ENCODE measurements around the gene ATP1A2.

Gene ATP1A2

DNA sequence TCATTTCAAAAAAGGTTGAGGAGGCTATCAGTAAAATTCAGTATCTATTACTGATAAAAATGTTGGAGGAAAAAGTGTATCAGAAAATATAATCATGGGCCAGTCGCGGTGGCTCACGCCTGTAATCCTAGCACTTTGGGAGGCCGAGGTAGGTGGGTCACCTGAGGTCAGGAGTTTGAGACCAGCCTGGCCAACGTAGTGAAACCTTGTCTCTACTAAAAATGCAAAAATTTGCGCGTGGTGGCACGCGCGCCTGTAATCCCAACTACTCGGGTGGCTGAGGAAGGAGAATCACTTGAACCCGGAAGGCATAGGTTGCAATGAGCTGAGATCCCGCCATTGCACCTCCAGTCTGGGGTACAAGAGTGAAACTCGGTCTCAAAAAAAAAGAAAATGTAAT lies 30.5 kb downstream of the ATP1A2 start:
- DNase-seq (ENCODE audit: low read depth in 2 of 2): no peak

DNA sequence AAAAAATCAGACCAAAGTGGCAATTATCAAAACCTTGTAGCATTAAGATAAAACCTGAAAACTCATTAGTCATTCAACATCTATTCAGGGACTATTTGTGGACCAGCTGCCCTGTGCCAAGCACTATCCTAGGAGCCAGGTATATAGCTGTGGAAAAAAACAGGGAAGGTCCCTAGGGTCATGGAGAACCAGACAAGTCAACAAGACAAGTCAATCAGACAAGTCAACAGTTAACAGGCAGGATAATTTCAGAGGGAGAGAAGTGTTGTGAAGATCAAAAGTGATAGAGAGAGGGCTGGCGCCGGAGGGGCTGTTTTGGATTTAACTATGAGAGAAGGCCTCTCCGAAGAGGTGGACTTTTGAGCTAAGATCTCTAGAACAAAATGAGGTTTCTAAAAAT lies 32.6 kb downstream of the ATP1A2 start:
- DNase-seq (ENCODE audit: low read depth in 2 of 2): no peak

GRCh38 chr1:160149233-160149632 lies 33.7 kb downstream of the ATP1A2 start:
- no peak for DNase-seq (ENCODE audit: low read depth in 2 of 2)

- no peak for DNase-seq (ENCODE audit: low read depth in 2 of 2)
These were observed 34.2 kb downstream of the ATP1A2 start for GRCh38 chr1:160149716-160150115.

- no peak for DNase-seq (ENCODE audit: low read depth in 2 of 2)
These were observed 35.7 kb downstream of the ATP1A2 start, which contains the start of gene ATP1A4 for GRCh38 chr1:160151303-160151702. Gene ATP1A4 (plus strand): TSS chr1:160151603. CDS start chr1:160152041, 438 bp downstream.

DNA sequence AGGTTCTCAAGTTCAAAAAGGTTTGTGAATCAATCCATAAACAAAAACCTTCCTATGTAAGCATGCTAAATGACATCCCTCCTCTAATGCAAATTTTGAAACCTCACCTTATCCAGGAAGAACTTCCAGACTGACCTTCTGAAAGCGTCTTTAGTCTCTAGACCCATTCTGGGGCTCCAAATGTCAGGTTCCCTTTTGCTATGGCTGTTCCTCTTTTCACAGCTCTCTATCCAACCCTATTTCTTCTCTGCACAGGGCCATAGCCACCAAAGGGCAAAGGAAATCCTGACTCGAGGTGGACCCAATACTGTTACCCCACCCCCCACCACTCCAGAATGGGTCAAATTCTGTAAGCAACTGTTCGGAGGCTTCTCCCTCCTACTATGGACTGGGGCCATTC lies 39.2 kb downstream of the ATP1A2 start:
- DNase-seq (ENCODE audit: low read depth in 2 of 2): no peak

DNA sequence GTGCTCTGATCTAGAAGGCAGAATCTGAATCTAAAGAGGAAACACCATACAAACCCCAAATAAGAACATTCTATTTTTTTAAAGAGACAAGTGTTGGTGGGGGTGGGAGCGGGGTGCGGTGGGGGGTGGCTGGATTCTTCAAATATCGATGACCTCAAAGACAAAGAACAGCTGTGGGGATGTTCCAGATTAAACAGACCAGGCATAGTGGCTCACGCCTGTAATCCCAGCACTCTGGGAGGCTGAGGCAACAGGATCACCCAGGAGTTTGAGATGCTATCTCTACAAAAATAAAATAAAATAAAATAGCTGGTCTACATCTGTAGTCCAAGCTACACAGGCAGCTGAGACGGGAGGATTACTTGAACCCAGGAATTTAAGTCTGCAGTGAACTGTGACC lies 40.8 kb downstream of the ATP1A2 start:
- no peak for DNase-seq (ENCODE audit: low read depth in 2 of 2)

DNA sequence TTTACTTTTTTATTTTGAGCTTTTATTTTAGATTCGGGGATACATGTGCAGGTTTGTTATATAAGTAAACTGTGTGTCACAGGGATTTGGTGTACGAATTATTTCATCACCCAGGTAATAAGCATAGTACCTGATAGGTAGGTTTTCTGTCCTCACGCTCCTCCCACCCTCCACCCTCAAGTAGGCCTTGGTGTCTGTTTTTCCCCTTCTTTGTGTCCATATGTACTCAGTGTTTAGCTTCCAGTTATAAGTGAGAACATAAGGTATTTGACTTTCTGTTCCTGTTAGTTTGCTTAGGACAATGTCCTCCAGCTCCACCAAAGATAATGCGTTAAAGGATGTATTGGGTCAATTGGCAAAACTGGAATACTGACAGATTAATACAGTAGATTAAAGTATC lies 41.6 kb downstream of the ATP1A2 start:
- DNase-seq (ENCODE audit: low read depth in 2 of 2): no peak

- no peak for DNase-seq (ENCODE audit: low read depth in 2 of 2)
These were observed 42.5 kb downstream of the ATP1A2 start for GRCh38 chr1:160158031-160158430.

DNA sequence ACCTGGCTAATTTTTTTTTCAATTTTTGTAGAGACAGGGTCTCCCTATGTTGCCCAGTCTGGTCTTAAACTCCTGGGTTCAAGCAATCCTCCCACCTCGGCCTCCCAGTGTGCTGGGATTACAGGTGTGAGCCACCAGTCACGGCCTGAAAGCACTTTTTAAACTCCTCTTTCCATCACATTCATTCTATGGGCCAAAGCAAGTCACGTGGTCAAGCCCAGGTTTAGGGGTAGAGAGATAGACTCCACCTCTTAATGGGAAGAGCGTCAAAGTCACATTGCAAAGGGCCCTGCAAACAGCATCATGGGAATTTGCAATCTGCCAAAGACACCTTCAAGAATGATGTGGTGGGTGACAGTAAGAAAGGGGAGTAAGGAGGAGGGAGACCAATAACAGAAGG lies 43.0 kb downstream of the ATP1A2 start:
- no peak for DNase-seq (ENCODE audit: low read depth in 2 of 2)

DNA sequence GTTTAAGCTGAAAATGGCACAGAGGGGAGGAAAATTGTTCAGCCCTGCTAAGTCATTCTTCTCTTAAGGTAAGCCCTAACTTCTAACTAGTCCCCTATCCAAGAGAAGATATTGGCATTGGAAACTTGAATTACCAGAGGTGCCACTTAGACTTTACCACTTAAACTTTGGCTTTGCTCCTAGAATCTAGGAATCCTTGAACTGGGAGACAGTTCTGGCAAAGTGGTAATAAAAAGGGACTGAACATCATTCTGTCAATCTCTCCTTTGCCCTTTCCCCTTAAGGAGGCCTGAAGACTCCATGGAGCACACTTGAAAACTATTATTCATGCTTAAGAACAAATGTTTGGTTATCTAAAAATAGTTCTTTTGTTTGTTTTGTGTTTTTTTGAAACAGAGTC lies 44.3 kb downstream of the ATP1A2 start:
- no peak for DNase-seq (ENCODE audit: low read depth in 2 of 2)

- DNase-seq (ENCODE audit: low read depth in 2 of 2): no peak
These were observed 46.6 kb downstream of the ATP1A2 start for GRCh38 chr1:160161965-160162705.

DNA sequence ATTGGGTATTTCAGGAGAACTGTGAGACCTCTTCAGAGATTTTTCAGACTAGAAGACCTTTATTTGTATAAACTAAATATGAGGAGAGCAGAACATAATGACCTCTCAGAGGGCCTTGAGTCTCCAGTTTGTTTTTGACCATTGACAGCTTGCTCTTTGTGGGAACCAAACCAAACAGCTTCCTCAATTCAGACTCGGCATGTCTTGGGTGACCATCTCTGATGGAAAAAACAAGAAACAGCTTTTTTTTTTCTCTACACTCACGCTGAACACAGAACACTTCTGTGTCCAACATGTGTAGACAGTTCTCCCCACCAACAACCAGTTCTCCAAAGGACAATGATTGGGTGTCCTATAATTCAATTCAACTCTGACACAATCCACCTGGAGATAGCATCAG lies 47.4 kb downstream of the ATP1A2 start:
- DNase-seq (ENCODE audit: low read depth in 2 of 2): no peak

- no peak for DNase-seq (ENCODE audit: low read depth in 2 of 2)
These were observed 48.1 kb downstream of the ATP1A2 start for GRCh38 chr1:160163615-160164014.

GRCh38 chr1:160164121-160164520 lies 48.6 kb downstream of the ATP1A2 start:
- no peak for DNase-seq (ENCODE audit: low read depth in 2 of 2)

- no peak for DNase-seq (ENCODE audit: low read depth in 2 of 2)
These were observed 50.8 kb downstream of the ATP1A2 start for GRCh38 chr1:160166166-160166868.

GRCh38 chr1:160167056-160167455 lies 51.5 kb downstream of the ATP1A2 start:
- DNase-seq (ENCODE audit: low read depth in 2 of 2): no peak

DNA sequence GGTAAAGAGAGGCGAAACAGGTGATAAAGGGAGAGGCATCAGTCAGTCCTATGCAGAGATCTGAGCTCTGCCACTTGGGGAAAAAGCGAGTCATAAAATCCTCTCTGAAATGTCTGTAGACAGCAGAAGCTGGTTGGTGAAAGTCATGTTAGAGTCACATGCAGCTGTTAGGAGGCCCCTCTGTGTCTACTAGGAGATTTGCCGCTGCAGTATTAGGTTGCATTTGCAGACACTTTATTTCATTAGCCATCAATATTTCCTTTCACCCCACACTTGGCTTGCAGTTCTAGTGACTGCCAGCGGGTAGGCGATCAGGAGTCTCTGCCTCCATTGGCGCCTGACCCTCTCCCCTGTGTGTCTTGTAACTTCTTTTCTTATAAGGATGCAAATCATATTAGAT lies 52.0 kb downstream of the ATP1A2 start:
- DNase-seq (ENCODE audit: low read depth in 2 of 2): no peak

DNA sequence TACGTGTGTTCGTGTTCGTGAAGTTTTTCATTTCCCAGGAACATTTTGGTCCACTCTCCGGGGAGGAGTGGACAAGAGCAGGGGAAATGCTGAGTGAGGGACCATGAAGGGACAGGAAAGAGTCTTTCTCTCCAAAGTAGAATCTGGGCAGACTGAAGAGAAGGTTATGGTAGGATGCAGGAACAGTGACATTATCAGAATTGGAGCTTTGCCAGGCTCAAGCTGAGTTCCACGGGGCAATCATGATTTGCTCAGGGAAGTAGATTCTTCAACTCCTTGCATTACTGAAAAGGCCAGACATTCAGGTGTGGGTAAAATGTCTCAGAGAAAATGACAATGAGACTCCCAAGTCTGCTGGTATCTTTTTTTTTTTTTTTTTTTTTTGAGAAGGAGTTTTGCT lies 52.5 kb downstream of the ATP1A2 start:
- no peak for DNase-seq (ENCODE audit: low read depth in 2 of 2)

GRCh38 chr1:160168609-160169369 lies 53.2 kb downstream of the ATP1A2 start:
- no peak for DNase-seq (ENCODE audit: low read depth in 2 of 2)

DNA sequence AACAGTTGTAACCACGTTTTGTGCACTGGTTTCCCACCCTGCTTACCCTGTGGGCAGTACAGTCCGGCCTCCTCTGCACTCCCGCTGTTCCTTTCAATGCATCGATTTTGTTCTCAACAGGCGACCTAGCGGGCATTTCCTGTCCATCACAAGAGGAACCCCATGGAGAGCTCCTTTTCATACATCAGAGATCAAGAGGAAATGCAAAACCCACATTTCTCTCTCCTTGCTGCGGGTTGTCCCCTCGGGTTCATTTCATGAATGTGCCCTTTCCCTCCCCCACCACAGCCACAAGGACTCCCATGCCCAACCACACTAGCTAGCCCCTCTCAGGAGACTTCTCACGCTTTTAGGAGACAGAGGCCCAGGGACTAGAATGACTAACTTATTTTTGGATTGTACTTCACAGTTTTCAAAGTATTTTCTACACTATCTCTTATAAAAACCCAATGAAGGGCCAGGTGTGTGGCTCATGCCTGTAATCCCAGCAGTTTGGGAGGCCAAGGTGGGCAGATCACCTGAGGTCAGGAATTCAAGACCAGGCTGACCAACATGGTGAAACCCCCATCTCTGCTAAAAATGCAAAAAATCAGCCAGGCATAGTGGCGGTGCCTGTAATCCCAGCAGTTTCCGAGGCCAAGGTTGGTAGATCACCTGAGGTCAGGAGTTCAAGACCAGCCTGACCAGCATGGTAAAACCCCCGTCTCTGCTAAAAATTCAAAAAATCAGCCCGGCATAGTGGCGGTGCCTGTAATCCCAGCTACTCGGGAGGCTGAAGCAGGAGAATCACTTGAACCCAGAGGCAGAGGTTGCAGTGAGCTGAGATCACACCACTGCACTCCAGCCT lies 54.2 kb downstream of the ATP1A2 start:
- DNase-seq (ENCODE audit: low read depth in 2 of 2): no peak

DNA sequence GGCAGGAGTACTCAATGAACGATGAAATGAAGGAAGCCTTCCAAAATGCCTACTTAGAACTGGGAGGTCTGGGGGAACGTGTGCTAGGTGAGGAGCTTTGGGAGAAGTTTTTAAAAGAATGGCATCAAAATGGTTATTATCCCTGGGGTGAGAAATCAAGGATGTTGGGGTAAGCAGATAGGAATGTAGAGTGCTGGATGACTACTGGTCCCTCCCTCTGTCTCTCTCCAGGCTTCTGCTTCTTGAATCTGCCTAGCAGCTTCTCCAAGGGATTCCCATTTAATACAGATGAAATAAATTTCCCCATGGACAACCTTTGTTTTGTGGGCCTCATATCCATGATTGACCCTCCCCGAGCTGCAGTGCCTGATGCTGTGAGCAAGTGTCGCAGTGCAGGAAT lies 55.8 kb downstream of the ATP1A2 start:
- DNase-seq (ENCODE audit: low read depth in 2 of 2): no peak

Data from stimulated activated CD8-positive, alpha-beta memory T cell treated with anti-CD3 and anti-CD28 coated beads, Interleukin-7, amount 100 ng/mL, for 1 hour (primary cell).